ENCODE results near the gene SMIM23.

DNA sequence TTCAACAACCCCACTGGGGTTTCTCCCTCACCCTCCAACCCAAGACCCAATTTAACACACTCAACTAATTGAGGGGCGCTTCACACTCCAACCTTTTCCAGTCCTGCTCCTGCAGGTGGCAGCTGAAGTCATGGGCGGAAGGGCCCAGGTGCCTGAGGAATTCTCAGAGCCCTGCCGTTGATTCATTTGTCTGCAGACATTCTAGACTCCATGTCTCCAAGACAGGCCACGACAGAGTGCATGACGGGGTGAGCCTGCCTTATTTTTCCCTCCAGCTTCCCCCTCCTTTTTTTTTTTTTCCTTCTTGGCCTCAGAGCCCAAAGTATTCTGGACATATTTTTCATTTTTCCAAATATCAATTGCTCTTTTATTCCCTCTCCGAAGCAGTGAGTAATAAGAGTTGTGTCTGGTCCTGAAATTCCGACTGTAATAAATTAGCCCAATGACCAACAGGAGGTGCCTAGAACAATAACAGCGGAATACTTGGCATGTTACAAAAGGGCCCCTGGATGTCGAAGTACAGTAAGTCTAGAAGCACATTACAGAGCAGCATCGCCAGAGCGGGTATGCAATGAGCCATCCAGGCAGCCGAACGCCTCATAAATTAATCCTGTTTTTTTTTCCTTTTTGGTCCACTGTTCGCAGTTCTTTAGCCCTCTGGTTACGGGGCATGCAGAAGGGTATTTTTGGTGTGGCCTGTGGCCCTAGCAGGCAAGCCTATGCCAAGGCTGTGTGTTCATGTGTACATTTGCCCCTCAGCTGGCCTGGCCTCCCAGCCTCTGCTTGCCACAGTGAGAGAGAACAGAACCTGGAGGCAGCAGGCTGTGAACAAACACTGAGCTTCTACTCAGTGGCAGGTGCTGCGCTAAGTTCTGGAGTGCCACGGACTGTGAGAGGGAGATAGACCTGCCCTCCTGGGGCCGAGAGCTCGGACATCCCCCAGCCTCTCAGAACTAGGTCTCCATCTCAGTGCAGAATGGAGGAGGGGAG, 8.6 kb upstream of the SMIM23 start:
- no peak for TF ChIP-seq MYC (IDR thresholded peaks at IDR 0.05; ENCODE audit: borderline replicate concordance, low read length)
- no peak for TF ChIP-seq MAFK (IDR thresholded peaks at IDR 0.05; ENCODE audit: partially characterized antibody)
- TF ChIP-seq, protein P1, sequence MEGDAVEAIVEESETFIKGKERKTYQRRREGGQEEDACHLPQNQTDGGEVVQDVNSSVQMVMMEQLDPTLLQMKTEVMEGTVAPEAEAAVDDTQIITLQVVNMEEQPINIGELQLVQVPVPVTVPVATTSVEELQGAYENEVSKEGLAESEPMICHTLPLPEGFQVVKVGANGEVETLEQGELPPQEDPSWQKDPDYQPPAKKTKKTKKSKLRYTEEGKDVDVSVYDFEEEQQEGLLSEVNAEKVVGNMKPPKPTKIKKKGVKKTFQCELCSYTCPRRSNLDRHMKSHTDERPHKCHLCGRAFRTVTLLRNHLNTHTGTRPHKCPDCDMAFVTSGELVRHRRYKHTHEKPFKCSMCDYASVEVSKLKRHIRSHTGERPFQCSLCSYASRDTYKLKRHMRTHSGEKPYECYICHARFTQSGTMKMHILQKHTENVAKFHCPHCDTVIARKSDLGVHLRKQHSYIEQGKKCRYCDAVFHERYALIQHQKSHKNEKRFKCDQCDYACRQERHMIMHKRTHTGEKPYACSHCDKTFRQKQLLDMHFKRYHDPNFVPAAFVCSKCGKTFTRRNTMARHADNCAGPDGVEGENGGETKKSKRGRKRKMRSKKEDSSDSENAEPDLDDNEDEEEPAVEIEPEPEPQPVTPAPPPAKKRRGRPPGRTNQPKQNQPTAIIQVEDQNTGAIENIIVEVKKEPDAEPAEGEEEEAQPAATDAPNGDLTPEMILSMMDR (IDR thresholded peaks at IDR 0.05): no peak
- no peak for TF ChIP-seq BHLHE40 (IDR thresholded peaks at IDR 0.05; ENCODE audit: low read depth, low read length)
- no peak for TF ChIP-seq CHD2 (IDR thresholded peaks at IDR 0.05; ENCODE audit: low read length, partially characterized antibody)
- no peak for TF ChIP-seq RAD21 (conservative IDR thresholded peaks at IDR 0.05 in 1 of 2, IDR thresholded peaks at IDR 0.05 in 1 of 2)

All from A549 (cell line).